Measurements from ENCODE around the gene CDC27.
"Not testable (repeated sequence)": the region's sequence is repeated elsewhere in the genome, so short reads cannot be mapped to it uniquely, and the experiment has no call there.

Gene CDC27

GRCh38 chr17:47221154-47221553 lies 32.1 kb upstream of the CDC27 start:
- in situ Hi-C loops (cut with MboI; ENCODE audit: low sequenced_read_pairs) = no loop called here

DNA sequence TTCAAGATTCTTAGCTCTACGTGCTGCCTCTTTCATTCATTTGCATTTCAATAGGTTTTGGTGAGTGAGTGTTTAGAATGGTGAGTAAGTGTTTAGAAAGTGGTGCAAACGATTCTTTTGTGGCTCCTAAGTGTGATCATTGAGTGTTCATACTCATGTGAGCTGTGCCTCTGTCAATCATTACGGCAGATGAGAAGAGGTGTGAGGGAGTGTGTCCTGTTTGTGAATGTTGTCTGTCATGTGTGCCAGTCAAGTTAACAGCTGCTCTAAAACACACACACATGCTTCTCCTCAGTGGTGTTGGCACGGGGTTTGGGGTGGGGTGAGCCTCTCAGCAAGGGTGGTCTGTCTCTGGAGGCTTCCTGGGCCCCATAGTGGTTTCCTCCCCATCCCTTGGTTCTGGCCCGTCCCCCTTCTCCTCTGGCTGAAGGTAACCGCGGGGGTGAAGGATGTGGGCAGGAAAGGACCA lies 31.5 kb upstream of the CDC27 start:
- in situ Hi-C loops (cut with MboI; ENCODE audit: low sequenced_read_pairs) = no loop called here

DNA sequence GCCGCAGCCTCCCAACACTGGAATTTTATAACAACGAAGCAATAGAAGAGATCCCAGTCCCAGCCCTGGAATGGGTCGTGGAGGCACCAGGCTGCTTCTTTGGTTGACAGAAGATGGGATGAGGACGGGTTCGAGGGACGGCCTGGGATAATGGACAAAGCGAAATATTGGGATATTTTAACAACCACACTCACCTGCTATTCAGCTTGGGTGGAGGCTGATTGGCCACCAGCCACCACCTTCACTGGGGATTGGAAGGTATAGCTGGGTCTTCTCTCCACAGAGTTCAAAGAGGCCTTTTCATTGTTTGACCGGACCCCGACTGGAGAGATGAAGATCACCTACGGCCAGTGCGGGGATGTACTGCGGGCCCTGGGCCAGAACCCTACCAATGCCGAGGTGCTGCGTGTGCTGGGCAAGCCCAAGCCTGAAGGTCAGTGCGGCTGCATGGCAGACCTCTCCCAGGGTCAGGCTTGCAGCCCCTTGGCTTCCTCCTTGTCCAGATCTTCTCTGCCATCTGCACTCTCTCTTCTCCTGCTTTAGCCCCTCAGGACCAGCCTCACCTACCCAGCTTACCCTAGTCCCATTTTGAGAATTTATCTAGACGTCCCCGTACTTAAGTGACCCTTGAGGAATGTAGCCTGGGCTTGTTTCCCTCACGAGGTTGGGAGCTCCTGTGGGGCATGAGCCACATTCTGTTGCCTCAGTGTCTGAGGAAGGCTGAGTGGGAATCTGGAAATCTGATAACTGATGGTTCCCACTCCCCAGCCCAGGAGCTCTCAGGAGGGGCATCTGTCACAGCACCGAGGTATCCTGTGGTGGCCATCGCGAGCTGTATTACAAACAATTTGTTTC lies 30.8 kb upstream of the CDC27 start:
- in situ Hi-C loops (cut with MboI; ENCODE audit: low sequenced_read_pairs) = no loop called here

- in situ Hi-C loops (cut with MboI; ENCODE audit: low sequenced_read_pairs) = no loop called here
These were observed 29.9 kb upstream of the CDC27 start for GRCh38 chr17:47218896-47219430.

DNA sequence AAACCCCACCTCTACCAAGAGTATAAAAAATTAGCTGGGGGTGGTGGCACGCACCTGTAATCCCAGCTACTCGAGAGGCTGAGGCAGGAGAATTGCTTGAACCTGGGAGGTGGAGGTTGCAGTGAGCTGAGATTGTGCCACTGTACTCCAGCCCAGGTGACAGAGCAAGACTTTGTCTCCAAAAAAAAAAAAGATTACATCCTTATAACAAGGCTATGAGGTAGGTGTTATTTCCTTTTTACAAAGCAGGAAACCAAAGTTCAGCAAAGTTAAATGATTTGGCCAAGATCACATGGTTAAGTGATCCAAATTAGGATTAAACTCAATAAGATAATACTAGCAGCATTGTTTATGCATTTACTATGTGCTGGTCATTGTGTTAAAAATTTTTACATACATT lies 28.2 kb upstream of the CDC27 start:
- in situ Hi-C loops (cut with MboI; ENCODE audit: low sequenced_read_pairs) = not testable (repeated sequence)

- in situ Hi-C loops (cut with MboI; ENCODE audit: low sequenced_read_pairs) = not testable (repeated sequence)
These were observed 27.7 kb upstream of the CDC27 start for GRCh38 chr17:47216821-47217220.

- in situ Hi-C loops (cut with MboI; ENCODE audit: low sequenced_read_pairs) = no loop called here
These were observed 25.8 kb upstream of the CDC27 start for GRCh38 chr17:47214931-47215330.

DNA sequence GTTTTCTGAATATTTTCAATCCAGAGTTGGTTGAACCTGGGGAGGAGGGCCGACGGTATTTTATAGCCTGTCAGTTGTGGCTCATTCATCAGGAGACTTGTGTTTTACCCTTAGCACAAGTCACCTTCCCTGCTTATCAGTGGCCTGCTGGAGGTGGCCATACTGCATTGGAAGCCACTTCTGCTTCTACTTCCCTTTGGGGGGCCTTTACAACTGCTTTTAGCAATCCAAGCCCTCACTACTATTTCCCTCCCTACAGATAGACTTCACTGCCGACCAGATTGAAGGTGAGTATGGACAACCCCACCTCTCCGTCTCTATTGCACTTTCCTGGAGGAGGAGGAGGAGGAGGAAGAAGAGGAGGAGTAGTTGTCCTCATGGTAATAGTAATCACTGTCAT lies 24.4 kb upstream of the CDC27 start:
- in situ Hi-C loops (cut with MboI; ENCODE audit: low sequenced_read_pairs) = no loop called here

GRCh38 chr17:47212458-47212857 lies 23.4 kb upstream of the CDC27 start:
- in situ Hi-C loops (cut with MboI; ENCODE audit: low sequenced_read_pairs) = no loop called here

- in situ Hi-C loops (cut with MboI; ENCODE audit: low sequenced_read_pairs) = no loop called here
These were observed 21.7 kb upstream of the CDC27 start for GRCh38 chr17:47210779-47211178.

DNA sequence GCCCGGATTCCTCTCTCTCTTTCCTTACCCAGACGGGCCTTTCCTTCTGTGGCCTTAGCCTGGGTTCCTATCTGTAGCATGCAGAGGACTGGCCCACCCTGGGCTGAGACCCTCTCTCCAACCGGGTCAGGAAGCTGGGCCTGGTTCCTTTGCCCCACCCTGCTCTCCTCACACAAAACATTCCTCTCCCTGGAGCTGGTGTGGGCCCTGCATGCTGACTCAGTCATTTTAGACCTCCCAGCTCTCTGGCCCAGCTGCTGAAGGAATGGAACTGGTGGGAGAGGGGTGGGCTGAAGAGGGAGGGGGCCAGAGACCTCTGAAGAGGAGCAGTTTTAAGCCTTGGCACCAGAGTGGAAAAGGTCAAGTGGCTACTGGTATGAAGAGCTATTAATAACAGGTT lies 21.0 kb upstream of the CDC27 start:
- in situ Hi-C loops (cut with MboI; ENCODE audit: low sequenced_read_pairs) = no loop called here

GRCh38 chr17:47209499-47209898 lies 20.4 kb upstream of the CDC27 start:
- in situ Hi-C loops (cut with MboI; ENCODE audit: low sequenced_read_pairs) = no loop called here

GRCh38 chr17:47208744-47209488 lies 19.8 kb upstream of the CDC27 start, which contains the start of gene MYL4:
Gene MYL4 (plus strand): TSS chr17:47209348. CDS start chr17:47209423, 75 bp downstream.
- in situ Hi-C loops (cut with MboI; ENCODE audit: low sequenced_read_pairs) = no loop called here

DNA sequence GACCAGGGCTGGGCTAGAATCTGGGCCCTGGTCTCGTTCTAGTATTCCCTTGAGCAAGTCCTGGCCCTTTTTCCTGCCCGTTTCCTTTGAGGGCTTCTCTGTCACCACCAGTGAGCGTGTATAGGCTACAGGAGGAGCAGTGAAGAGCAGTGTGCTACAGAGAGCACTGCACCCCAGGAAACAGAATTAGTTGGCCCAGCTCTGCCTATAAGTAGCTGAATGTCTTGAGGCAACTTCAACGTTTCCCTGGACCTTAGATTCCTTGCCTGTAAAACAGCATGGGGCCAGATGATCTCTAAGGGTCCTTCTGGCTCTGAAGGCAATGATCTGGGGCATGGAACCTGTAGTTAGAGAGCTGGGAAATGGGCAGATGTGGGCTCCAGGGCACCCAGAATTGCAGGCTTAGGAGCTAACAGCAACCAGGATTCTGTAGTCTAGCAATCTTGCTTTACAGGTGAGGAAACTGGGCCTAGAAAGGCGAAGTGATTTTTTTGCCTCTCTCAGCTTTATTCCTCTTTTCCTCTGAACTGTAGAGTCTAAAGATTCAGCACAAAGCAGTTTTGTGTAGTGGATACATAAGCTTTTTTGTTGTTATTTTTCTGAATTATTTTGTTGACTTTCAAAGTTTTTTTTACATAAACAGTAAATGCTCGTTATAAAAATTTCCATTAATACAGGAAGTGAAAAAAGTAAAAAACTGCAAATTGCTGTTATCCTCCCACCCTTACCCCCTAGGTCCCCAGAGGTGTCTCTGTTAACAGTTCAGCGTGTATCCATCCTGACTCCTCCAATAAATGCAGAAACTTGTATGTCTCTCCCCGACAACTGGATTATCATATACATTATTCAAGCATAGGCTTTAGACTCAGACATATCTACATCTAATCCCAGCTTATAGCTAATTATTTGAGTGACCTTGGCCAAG lies 18.3 kb upstream of the CDC27 start:
- in situ Hi-C loops (cut with MboI; ENCODE audit: low sequenced_read_pairs) = no loop called here

- in situ Hi-C loops (cut with MboI; ENCODE audit: low sequenced_read_pairs) = no loop called here
These were observed 16.4 kb upstream of the CDC27 start for GRCh38 chr17:47205419-47205963.

DNA sequence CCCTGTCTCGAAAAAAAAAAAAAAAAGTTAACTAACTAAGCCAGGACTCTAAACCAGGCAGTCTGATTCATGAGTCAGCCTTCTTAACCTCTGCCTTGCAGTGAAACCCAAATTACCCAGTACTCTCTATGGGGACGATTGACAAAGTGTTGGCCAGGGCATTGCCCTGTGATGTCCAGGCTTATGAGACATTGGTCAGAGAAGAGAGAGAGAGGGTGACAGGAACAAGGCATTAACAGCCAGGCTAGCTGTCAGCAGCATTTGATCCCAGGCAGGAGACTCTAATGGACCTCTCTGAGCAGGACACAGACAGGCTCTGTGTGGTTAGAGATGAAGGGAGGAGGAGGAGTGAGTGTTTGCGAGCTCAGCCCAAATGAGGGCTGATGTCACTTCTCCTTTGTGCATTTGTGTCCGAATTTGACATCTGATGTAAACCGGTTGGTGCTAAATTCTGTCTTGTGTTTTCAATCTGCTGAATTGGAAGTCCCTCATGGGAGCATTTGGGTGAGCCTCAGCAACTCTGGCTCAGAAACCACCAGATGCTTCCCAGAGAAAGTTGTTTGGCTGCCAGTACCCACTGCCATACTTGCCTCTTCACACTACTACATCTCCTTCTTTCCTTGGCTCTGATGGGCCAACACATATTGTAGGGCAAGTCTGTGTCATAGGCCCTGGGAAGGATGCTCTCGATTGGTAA lies 15.8 kb upstream of the CDC27 start:
- in situ Hi-C loops (cut with MboI; ENCODE audit: low sequenced_read_pairs) = no loop called here

DNA sequence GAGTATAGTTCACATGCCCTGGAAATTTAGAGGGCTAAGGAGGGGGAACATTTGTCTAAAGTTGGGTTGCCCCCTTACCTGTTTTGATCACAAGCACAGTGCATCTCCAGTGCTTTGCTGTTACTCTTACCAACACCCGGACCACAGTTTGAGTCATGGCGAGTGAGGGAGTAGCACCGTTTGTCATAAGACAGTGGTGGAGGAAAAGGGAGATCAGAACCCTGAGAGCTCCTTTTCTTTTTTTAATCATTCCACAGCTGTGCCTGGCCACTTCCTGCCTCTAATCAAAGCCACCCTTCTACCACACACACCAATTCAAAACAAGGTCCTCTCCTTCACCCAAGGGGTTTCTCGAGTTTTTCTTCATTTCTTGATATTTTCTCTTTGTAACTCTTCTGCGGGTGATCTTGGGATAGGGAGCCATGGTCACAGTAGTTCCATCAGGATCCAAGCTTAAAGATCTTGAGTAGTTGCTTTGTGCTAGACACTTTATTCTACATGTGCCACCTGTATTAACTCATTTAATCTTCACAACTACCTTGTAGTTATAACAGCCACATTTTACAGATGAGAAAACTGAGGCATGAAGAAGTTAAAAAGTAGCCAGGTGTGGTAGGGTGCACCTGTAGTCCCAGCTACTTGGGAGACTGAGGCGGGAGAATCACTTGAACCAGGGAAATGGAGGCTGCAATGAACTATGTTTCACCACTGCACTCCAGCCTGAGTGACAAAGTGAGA lies 15.1 kb upstream of the CDC27 start:
- in situ Hi-C loops (cut with MboI; ENCODE audit: low sequenced_read_pairs) = no loop called here

DNA sequence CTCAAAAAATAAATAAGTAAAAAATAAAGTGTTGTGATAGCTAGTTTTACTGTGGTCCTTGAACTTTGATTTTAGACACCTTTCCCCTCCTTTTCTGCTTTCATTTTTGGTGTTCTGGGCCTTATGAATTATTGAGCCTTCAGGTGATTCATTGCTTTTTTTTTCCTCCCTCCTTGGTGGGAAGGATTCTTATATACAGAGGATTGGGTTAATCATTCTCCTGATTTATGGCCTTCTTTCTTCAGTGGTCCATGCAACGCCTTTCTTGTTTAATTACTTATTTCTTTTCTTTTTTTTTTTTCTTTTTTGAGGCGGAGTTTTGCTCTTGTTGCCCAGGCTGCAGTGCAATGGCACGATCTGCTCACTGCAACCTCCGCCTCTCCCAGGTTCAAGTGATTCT lies 12.1 kb upstream of the CDC27 start:
- in situ Hi-C loops (cut with MboI; ENCODE audit: low sequenced_read_pairs) = no loop called here

GRCh38 chr17:47200325-47200664 lies 11.2 kb upstream of the CDC27 start:
- in situ Hi-C loops (cut with MboI; ENCODE audit: low sequenced_read_pairs) = no loop called here
